ENCODE measurements around the gene SAFB.

Gene SAFB

DNA sequence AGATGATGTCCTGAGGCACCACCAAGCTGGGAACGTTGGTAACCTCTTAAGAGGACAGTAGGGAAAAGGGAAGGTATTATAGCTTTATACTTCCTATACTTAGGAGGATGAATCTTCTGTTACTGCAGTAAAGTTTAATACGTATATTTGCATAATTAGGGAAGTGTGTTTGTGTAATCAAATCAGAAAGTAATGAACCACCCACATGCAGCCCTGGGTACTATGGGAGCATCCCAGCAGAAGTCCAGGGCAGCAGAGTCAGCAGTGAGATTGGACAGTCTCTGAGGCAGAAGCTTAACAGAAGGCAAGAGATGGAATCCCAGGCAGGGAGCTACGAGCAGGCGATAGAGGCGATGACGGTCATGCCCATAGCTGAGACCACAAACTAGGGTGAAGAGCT is 12.5 kb downstream of the SAFB start:
- DNase-seq (no peak), ATAC-seq (ENCODE audit: insufficient read depth, low read depth) (no peak)
- H3K27me3 ChIP-seq (ENCODE audit: insufficient read depth, low read length, poor library complexity), result no peaks in the 10 kb centered on the region
- peaks cover 67% of the 10 kb centered on the region for H3K36me3 ChIP-seq (ENCODE audit: insufficient read depth, low read length)
- H4K20me1 ChIP-seq (ENCODE audit: insufficient read depth, low read length), result peaks cover 82% of the 10 kb centered on the region
- no peak overlapping the region for H2AFZ ChIP-seq (ENCODE audit: low read depth, low read length)
- no peak overlapping the region for H3K4me3 ChIP-seq (ENCODE audit: low read depth in 1 of 2, low read length in 2 of 2)
- TF ChIP-seq, protein P1, sequence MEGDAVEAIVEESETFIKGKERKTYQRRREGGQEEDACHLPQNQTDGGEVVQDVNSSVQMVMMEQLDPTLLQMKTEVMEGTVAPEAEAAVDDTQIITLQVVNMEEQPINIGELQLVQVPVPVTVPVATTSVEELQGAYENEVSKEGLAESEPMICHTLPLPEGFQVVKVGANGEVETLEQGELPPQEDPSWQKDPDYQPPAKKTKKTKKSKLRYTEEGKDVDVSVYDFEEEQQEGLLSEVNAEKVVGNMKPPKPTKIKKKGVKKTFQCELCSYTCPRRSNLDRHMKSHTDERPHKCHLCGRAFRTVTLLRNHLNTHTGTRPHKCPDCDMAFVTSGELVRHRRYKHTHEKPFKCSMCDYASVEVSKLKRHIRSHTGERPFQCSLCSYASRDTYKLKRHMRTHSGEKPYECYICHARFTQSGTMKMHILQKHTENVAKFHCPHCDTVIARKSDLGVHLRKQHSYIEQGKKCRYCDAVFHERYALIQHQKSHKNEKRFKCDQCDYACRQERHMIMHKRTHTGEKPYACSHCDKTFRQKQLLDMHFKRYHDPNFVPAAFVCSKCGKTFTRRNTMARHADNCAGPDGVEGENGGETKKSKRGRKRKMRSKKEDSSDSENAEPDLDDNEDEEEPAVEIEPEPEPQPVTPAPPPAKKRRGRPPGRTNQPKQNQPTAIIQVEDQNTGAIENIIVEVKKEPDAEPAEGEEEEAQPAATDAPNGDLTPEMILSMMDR (IDR thresholded peaks at IDR 0.05; ENCODE audit: borderline replicate concordance, extremely low read depth, low read length, poor library complexity, severe bottlenecking), result no peak
- no peak for TF ChIP-seq EZH2 (IDR thresholded peaks at IDR 0.05; ENCODE audit: borderline replicate concordance, low read depth, low read length, severe bottlenecking)
- H3K79me2 ChIP-seq (ENCODE audit: insufficient read depth, low read length), result peaks cover 97% of the 10 kb centered on the region
- no peak overlapping the region for H3K9ac ChIP-seq (ENCODE audit: low read depth, low read length)
- peaks cover 3% of the 10 kb centered on the region; the same call in 1 of the 2 replicates for H3K4me1 ChIP-seq (ENCODE audit: insufficient read depth, low read length)
- no peak overlapping the region for H3K4me2 ChIP-seq (ENCODE audit: insufficient read depth, low read length)
- H3K27ac ChIP-seq (ENCODE audit: low read length), result no peak overlapping the region
- no peaks in the 10 kb centered on the region for H3K9me3 ChIP-seq (ENCODE audit: insufficient read depth, low read length, severe bottlenecking)

DNA sequence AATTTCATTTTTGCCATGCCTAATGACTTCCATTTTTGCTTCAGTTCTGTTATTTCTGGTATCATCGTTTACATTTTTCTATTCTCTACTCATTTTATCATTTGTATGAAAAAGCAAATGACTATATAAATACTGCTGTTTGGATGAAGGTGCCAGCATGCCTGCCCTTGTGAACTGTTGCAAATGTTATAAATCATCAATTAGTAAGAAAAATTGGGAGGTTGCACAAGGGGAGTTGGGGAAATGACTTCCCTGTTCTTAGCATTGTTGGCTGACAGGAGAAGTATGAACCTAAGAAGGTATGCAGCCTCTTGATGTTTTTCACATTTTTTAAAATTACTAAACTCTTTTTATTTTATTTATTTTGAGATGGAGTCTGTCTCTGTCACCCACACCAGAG is 15.1 kb downstream of the SAFB start:
- no peak overlapping the region for H3K4me3 ChIP-seq (ENCODE audit: low read depth in 1 of 2, low read length in 2 of 2)
- H3K36me3 ChIP-seq (ENCODE audit: insufficient read depth, low read length), result peaks cover 72% of the 10 kb centered on the region
- peaks cover 98% of the 10 kb centered on the region for H3K79me2 ChIP-seq (ENCODE audit: insufficient read depth, low read length)
- H3K27me3 ChIP-seq (ENCODE audit: insufficient read depth, low read length, poor library complexity), result no peaks in the 10 kb centered on the region
- H3K4me2 ChIP-seq (ENCODE audit: insufficient read depth, low read length), result no peak overlapping the region
- no peak for DNase-seq
- no peak for ATAC-seq (ENCODE audit: insufficient read depth, low read depth)
- no peak for TF ChIP-seq EZH2 (IDR thresholded peaks at IDR 0.05; ENCODE audit: borderline replicate concordance, low read depth, low read length, severe bottlenecking)
- TF ChIP-seq, protein P1 (IDR thresholded peaks at IDR 0.05; ENCODE audit: borderline replicate concordance, extremely low read depth, low read length, poor library complexity, severe bottlenecking), result no peak
- no peaks in the 10 kb centered on the region; the same call in 1 of the 2 replicates for H3K4me1 ChIP-seq (ENCODE audit: insufficient read depth, low read length)
- no peak overlapping the region for H3K27ac ChIP-seq (ENCODE audit: low read length)
- no peak overlapping the region for H2AFZ ChIP-seq (ENCODE audit: low read depth, low read length)
- H4K20me1 ChIP-seq (ENCODE audit: insufficient read depth, low read length), result peaks cover 85% of the 10 kb centered on the region
- no peaks in the 10 kb centered on the region for H3K9me3 ChIP-seq (ENCODE audit: insufficient read depth, low read length, severe bottlenecking)
- H3K9ac ChIP-seq (ENCODE audit: low read depth, low read length), result no peak overlapping the region

DNA sequence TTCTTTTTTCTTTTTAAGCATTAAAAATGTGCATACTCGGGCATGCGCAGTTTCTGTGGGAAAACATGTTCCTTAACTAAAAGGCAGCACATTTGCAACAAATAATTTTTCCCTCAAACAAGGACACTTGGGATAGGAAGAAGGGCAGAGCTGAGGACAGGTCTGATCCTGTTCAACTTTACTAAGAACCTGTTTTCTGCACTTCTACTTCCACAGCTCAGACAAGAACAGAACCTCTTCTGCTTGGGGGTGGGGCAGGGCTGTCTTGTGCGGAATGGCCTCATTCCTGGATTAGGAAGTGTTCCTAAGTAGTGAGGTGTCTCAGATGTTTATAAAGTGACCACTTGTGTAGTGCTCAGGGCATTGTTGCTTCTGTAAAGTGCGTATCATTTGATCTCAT is 18.3 kb downstream of the SAFB start:
- ATAC-seq (ENCODE audit: insufficient read depth, low read depth), result no peak
- Histone ChIP-seq H3K4me1 (ENCODE audit: insufficient read depth, low read length) (no peaks in the 10 kb centered on the region), H3K9me3 (ENCODE audit: insufficient read depth, low read length, severe bottlenecking) (no peaks in the 10 kb centered on the region), H3K4me3 (ENCODE audit: low read depth in 1 of 2, low read length in 2 of 2) (no peak overlapping the region), H3K9ac (ENCODE audit: low read depth, low read length) (no peak overlapping the region), H3K4me2 (ENCODE audit: insufficient read depth, low read length) (no peak overlapping the region), H2AFZ (ENCODE audit: low read depth, low read length) (no peak overlapping the region), H3K27me3 (ENCODE audit: insufficient read depth, low read length, poor library complexity) (no peaks in the 10 kb centered on the region), H3K27ac (ENCODE audit: low read length) (no peak overlapping the region), H4K20me1 (ENCODE audit: insufficient read depth, low read length) (peaks cover 83% of the 10 kb centered on the region), H3K79me2 (ENCODE audit: insufficient read depth, low read length) (peaks cover 99% of the 10 kb centered on the region), H3K36me3 (ENCODE audit: insufficient read depth, low read length) (peaks cover 79% of the 10 kb centered on the region)
- no peak for TF ChIP-seq EZH2 (IDR thresholded peaks at IDR 0.05; ENCODE audit: borderline replicate concordance, low read depth, low read length, severe bottlenecking)
- TF ChIP-seq, protein P1 (IDR thresholded peaks at IDR 0.05; ENCODE audit: borderline replicate concordance, extremely low read depth, low read length, poor library complexity, severe bottlenecking), result no peak
- no peak for DNase-seq

DNA sequence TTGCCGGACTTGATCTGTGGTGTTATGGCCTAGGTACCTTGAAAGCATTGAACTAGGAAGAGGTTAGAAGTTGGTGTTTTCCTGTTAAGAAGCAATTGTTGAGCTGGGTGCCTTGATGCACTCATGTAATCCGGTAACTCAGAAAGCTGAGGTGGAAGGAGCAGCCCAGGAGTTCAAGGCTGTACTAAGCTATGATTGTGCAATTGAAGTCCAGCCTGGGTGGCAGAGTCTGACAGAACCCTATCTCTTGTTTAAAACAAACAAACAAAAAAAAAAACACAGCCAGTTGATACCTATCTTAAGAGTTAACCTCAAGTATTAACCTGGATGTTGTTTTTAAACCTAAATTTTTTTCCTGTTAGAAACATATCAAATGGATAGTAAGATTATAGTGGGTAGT is 19.3 kb downstream of the SAFB start:
- no peak overlapping the region for H3K4me2 ChIP-seq (ENCODE audit: insufficient read depth, low read length)
- peaks cover 99% of the 10 kb centered on the region for H3K79me2 ChIP-seq (ENCODE audit: insufficient read depth, low read length)
- peaks cover 86% of the 10 kb centered on the region for H4K20me1 ChIP-seq (ENCODE audit: insufficient read depth, low read length)
- no peaks in the 10 kb centered on the region for H3K9me3 ChIP-seq (ENCODE audit: insufficient read depth, low read length, severe bottlenecking)
- H3K4me1 ChIP-seq (ENCODE audit: insufficient read depth, low read length), result no peaks in the 10 kb centered on the region
- DNase-seq, result no peak
- TF ChIP-seq, protein P1 (IDR thresholded peaks at IDR 0.05; ENCODE audit: borderline replicate concordance, extremely low read depth, low read length, poor library complexity, severe bottlenecking), result no peak
- TF ChIP-seq EZH2 (IDR thresholded peaks at IDR 0.05; ENCODE audit: borderline replicate concordance, low read depth, low read length, severe bottlenecking), result no peak
- no peak overlapping the region for H3K4me3 ChIP-seq (ENCODE audit: low read depth in 1 of 2, low read length in 2 of 2)
- H3K36me3 ChIP-seq (ENCODE audit: insufficient read depth, low read length), result peaks cover 82% of the 10 kb centered on the region
- no peaks in the 10 kb centered on the region for H3K27me3 ChIP-seq (ENCODE audit: insufficient read depth, low read length, poor library complexity)
- H3K27ac ChIP-seq (ENCODE audit: low read length), result no peak overlapping the region
- no peak overlapping the region for H2AFZ ChIP-seq (ENCODE audit: low read depth, low read length)
- H3K9ac ChIP-seq (ENCODE audit: low read depth, low read length), result no peak overlapping the region
- ATAC-seq (ENCODE audit: insufficient read depth, low read depth), result no peak

Measured in DND-41 (cell line).